ENCODE measurements around the gene UBE2U. TPM values are rescaled to one million over a fixed set of nuclear protein-coding genes. Genes with fewer than 3 reads are reported as not detected.

UBE2U gene
- total RNA-seq, 1 experiment from 2014 or later: not detected

DNA sequence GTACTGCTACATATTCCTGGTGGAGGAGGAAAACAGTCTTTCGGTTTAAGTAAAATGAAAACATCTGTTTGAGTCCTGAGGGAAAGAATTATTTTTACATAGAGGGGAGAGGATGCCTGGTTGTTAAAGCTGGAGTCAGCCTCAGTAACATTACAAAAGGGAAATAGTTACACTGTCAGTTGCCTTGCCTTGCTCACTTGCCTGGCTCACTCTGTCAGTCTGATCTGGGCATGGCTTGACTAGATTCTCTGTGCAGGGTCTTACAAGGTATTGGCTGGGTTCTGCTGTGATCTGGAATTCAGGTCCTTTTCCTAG lies 8.4 kb upstream of the UBE2U start:
- CTCF ChIA-PET: no interaction called here
- no peak for DNase-seq (ENCODE audit: unreplicated experiment)
- H3K4me3 Mint-ChIP-seq (ENCODE audit: unreplicated experiment): no peak overlapping the region
- POLR2A ChIA-PET: no interaction called here
- H3K9me3 Mint-ChIP-seq (ENCODE audit: unreplicated experiment): no peaks in the 10 kb centered on the region
- H3K4me1 Mint-ChIP-seq (ENCODE audit: insufficient read depth, unreplicated experiment): peaks cover 6% of the 10 kb centered on the region
- H3K36me3 Mint-ChIP-seq (ENCODE audit: insufficient read depth, unreplicated experiment): no peaks in the 10 kb centered on the region
- intact Hi-C loops (cut with micrococcal nuclease): no loop called here
- no peaks in the 10 kb centered on the region for H3K27me3 Mint-ChIP-seq (ENCODE audit: insufficient read depth, unreplicated experiment)
- no peak overlapping the region for H3K27ac Mint-ChIP-seq (ENCODE audit: low read depth, unreplicated experiment)
- BruUV-seq (replicated peaks): no TSS peak
- TF ChIP-seq, protein P1, sequence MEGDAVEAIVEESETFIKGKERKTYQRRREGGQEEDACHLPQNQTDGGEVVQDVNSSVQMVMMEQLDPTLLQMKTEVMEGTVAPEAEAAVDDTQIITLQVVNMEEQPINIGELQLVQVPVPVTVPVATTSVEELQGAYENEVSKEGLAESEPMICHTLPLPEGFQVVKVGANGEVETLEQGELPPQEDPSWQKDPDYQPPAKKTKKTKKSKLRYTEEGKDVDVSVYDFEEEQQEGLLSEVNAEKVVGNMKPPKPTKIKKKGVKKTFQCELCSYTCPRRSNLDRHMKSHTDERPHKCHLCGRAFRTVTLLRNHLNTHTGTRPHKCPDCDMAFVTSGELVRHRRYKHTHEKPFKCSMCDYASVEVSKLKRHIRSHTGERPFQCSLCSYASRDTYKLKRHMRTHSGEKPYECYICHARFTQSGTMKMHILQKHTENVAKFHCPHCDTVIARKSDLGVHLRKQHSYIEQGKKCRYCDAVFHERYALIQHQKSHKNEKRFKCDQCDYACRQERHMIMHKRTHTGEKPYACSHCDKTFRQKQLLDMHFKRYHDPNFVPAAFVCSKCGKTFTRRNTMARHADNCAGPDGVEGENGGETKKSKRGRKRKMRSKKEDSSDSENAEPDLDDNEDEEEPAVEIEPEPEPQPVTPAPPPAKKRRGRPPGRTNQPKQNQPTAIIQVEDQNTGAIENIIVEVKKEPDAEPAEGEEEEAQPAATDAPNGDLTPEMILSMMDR (IDR thresholded peaks at IDR 0.05; ENCODE audit: unreplicated experiment): no peak

DNA sequence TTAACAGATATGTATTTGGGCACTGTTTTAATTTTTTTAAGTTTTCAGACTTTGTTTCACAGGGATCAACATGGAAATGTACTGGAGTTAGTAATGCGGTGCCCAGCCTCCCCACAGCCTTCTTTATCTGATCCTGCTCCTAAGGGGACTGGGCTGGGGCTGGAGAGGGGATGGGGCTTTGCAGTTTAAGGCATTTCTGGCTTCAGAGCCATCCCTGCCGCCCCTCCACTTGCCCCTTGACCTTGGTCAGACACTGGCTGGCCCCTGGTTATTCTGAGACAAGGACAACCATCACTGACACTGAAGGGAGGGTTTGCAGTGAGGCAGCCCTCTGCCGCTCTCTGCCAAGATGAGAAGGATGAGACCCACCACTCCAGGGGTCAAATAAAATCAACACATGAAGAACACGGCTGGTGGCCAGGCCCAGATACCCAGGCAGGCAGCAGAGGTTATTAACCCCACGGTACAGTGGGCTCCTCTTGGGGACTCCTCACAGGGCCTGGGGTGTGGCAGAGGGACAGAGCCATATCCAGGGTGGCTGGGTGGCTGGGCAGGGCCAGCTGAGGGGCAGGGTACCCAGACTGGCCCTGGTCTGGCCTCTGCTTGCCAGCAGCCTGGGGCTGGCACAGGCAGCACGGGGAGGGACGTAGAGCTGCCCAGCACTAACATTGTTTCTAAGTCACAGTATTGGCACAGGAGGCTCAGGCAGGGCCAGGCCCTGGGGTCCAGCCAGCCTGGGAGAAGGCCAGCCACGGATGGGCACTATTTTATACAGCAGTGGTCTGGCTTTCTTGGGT lies 7.2 kb upstream of the UBE2U start:
- BruUV-seq (replicated peaks): no TSS peak
- no peak overlapping the region for H3K27ac Mint-ChIP-seq (ENCODE audit: low read depth, unreplicated experiment)
- DNase-seq (ENCODE audit: unreplicated experiment): no peak

DNA sequence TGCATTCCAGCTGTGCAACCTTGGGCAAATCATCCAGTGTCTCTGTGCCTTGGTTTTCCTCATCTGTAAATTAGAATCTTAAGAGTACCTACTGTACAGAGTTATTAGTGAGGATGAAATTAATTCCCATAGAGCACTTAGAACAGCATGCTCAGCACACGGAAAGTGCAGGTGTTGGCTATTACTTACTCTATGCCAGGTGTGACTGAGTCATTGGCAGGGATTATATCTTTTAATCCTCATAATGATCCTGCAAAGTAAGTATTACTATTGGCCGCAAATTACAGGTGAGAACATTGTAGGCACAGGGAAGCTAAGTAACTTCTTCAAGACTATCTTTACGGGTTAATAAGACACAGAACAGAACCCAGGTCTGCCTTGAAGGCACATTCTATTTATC lies 6.3 kb upstream of the UBE2U start:
- H3K27ac Mint-ChIP-seq (ENCODE audit: low read depth, unreplicated experiment): no peak overlapping the region
- no peaks in the 10 kb centered on the region for H3K27me3 Mint-ChIP-seq (ENCODE audit: insufficient read depth, unreplicated experiment)
- TF ChIP-seq, protein P1 (IDR thresholded peaks at IDR 0.05; ENCODE audit: unreplicated experiment): no peak
- no peak overlapping the region for H3K4me3 Mint-ChIP-seq (ENCODE audit: unreplicated experiment)
- CTCF ChIA-PET: interaction anchor here (0.7 to 1.1 kb wide), 2 partner anchors 46 to 1364 kb away, joined by 3 read pairs; no protein-coding TSS in a partner anchor
- intact Hi-C loops (cut with micrococcal nuclease): no loop called here
- no peaks in the 10 kb centered on the region for H3K36me3 Mint-ChIP-seq (ENCODE audit: insufficient read depth, unreplicated experiment)
- DNase-seq (ENCODE audit: unreplicated experiment): no peak
- POLR2A ChIA-PET: interaction anchor here (1.0 kb wide), 1 partner anchor 22 kb away, joined by 3 read pairs; no protein-coding TSS in a partner anchor
- peaks cover 6% of the 10 kb centered on the region for H3K4me1 Mint-ChIP-seq (ENCODE audit: insufficient read depth, unreplicated experiment)
- H3K9me3 Mint-ChIP-seq (ENCODE audit: unreplicated experiment): no peaks in the 10 kb centered on the region
- BruUV-seq (replicated peaks): no TSS peak

More for the DNA sequence above, 7.2 kb upstream of the UBE2U start:
- Mint-ChIP-seq H3K4me1 (ENCODE audit: insufficient read depth, unreplicated experiment) (peaks cover 6% of the 10 kb centered on the region), H3K9me3 (ENCODE audit: unreplicated experiment) (no peaks in the 10 kb centered on the region), H3K4me3 (ENCODE audit: unreplicated experiment) (no peak overlapping the region), H3K27me3 (ENCODE audit: insufficient read depth, unreplicated experiment) (no peaks in the 10 kb centered on the region), H3K36me3 (ENCODE audit: insufficient read depth, unreplicated experiment) (no peaks in the 10 kb centered on the region)
- CTCF ChIA-PET: no interaction called here
- POLR2A ChIA-PET: interaction anchor here (1.0 kb wide), 1 partner anchor 23 kb away, joined by 3 read pairs; no protein-coding TSS in a partner anchor
- intact Hi-C loops (cut with micrococcal nuclease): no loop called here
- TF ChIP-seq, protein P1 (IDR thresholded peaks at IDR 0.05; ENCODE audit: unreplicated experiment): no peak

DNA sequence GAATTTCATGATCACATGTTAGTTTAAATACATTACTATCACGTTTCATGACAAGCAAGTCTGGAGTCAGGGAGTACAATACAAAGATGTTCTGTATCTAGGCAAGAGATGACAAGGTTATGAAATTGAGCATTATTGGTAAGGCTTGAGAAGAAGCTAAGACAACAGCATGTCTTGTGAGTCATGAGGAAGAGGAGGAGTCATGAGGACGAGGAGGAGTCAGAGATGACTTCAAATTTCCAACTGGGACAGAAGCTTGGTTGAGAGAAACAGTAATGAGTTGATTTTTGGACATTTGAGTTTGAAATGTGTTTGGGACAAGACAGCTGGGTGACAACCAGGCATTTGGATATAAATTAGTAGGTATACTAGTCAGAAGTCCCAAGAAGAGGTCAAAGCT lies 4.3 kb upstream of the UBE2U start:
- Mint-ChIP-seq H3K36me3 (ENCODE audit: insufficient read depth, unreplicated experiment) (no peaks in the 10 kb centered on the region), H3K27me3 (ENCODE audit: insufficient read depth, unreplicated experiment) (peaks cover 2% of the 10 kb centered on the region), H3K4me3 (ENCODE audit: unreplicated experiment) (no peak overlapping the region), H3K9me3 (ENCODE audit: unreplicated experiment) (no peaks in the 10 kb centered on the region), H3K4me1 (ENCODE audit: insufficient read depth, unreplicated experiment) (peaks cover 6% of the 10 kb centered on the region), H3K27ac (ENCODE audit: low read depth, unreplicated experiment) (no peak overlapping the region)
- TF ChIP-seq, protein P1 (IDR thresholded peaks at IDR 0.05; ENCODE audit: unreplicated experiment): no peak
- BruUV-seq (replicated peaks): no TSS peak
- peak; percentile 23 for DNase-seq (ENCODE audit: unreplicated experiment)
- intact Hi-C loops (cut with micrococcal nuclease): no loop called here
- POLR2A ChIA-PET: no interaction called here
- CTCF ChIA-PET: interaction anchor here (0.6 to 0.7 kb wide), 2 partner anchors 15 to 835 kb away, joined by 3 to 4 read pairs; no protein-coding TSS in a partner anchor

All from MCF 10A (cell line).